WTC11 (cell line): ENCODE results near the gene HLF. TPM values are rescaled to one million over a fixed set of nuclear protein-coding genes. Genes with fewer than 3 reads are reported as not detected.

ENCODE experiments used
- ESRRA ChIP-seq: sonication (generic); formaldehyde crosslinking; IDR thresholded peaks from 2 replicates; pipeline ENCODE4 v1.8.1; 2022; ENCODE audit warnings: mild to moderate bottlenecking, missing genetic modification reagents, borderline replicate concordance
- GTF2I ChIP-seq: fragments of 250-450 bp; sonication (Bioruptor Pico); conservative IDR thresholded peaks from 2 replicates; pipeline ENCODE4 v1.4.0; 2021; ENCODE audit warnings: mild to moderate bottlenecking
- JUN ChIP-seq: sonication (generic); formaldehyde crosslinking; IDR thresholded peaks from 2 replicates; pipeline ENCODE4 v1.8.0; 2023; ENCODE audit warnings: mild to moderate bottlenecking, missing genetic modification reagents
- MXD4 ChIP-seq: fragments of 250-450 bp; sonication (Bioruptor Pico); IDR thresholded peaks from 2 replicates; pipeline ENCODE4 v1.8.0; 2021; ENCODE audit warnings: mild to moderate bottlenecking, moderate library complexity, borderline replicate concordance
- NFE2L1 ChIP-seq: sonication (generic); formaldehyde crosslinking; IDR thresholded peaks from 2 replicates; pipeline ENCODE4 v1.8.1; 2023; ENCODE audit warnings: missing genetic modification reagents
- RELA ChIP-seq: sonication (generic); formaldehyde crosslinking; IDR thresholded peaks from 2 replicates; pipeline ENCODE4 v1.8.1; 2022; ENCODE audit warnings: missing genetic modification reagents, mild to moderate bottlenecking, borderline replicate concordance
- ZNF219 ChIP-seq: sonication (generic); formaldehyde crosslinking; IDR thresholded peaks from 2 replicates; pipeline ENCODE4 v1.8.0; 2023; ENCODE audit warnings: missing genetic modification reagents, mild to moderate bottlenecking, borderline replicate concordance
- total RNA-seq: library from RNA; stranded (reverse); gene quantifications from 3 replicates; pipeline ENCODE4 v1.2.3, GENCODE V29; 2021
- TF ChIP-seq, protein P1 (sequence below): sonication (generic); formaldehyde crosslinking; IDR thresholded peaks from 2 replicates; pipeline ENCODE4 v1.8.0; 2022; ENCODE audit warnings: missing genetic modification reagents
- TF ChIP-seq, protein P2 (sequence below): fragments of 250-450 bp; sonication (Bioruptor Pico); IDR thresholded peaks from 2 replicates; pipeline ENCODE4 v1.9.0; 2021; ENCODE audit warnings: mild to moderate bottlenecking, borderline replicate concordance
- TF ChIP-seq, protein P3 (sequence below): sonication (generic); formaldehyde crosslinking; IDR thresholded peaks from 2 replicates; pipeline ENCODE4 v1.8.0; 2022; ENCODE audit warnings: mild to moderate bottlenecking, missing genetic modification reagents
- TF ChIP-seq, protein P4 (sequence below): fragments of 250-450 bp; sonication (Bioruptor Pico); IDR thresholded peaks from 2 replicates; pipeline ENCODE4 v1.9.0; 2021; ENCODE audit warnings: mild to moderate bottlenecking
- TF ChIP-seq, protein P5 (sequence below): fragments of 250-450 bp; sonication (Bioruptor Pico); conservative IDR thresholded peaks from 2 replicates; pipeline ENCODE4 v1.9.0; 2021; ENCODE audit warnings: mild to moderate bottlenecking
- TF ChIP-seq, protein P6 (sequence below): sonication (generic); formaldehyde crosslinking; IDR thresholded peaks from 2 replicates; pipeline ENCODE4 v1.8.1; 2022; ENCODE audit warnings: mild to moderate bottlenecking, moderate library complexity, missing genetic modification reagents
- TF ChIP-seq, protein P7 (sequence below): sonication (generic); formaldehyde crosslinking; IDR thresholded peaks from 2 replicates; pipeline ENCODE4 v1.8.1; 2023; ENCODE audit warnings: mild to moderate bottlenecking, moderate library complexity, missing genetic modification reagents
- TF ChIP-seq, protein P8 (sequence below): sonication (generic); formaldehyde crosslinking; IDR thresholded peaks from 2 replicates; pipeline ENCODE4 v1.8.0; 2023; ENCODE audit warnings: missing genetic modification reagents
- TF ChIP-seq, protein P9 (sequence below): sonication (generic); formaldehyde crosslinking; IDR thresholded peaks from 2 replicates; pipeline ENCODE4 v1.8.0; 2022; ENCODE audit warnings: mild to moderate bottlenecking, missing genetic modification reagents

HLF gene
- total RNA-seq, 1 experiment from 2014 or later: 0.31 TPM

DNA sequence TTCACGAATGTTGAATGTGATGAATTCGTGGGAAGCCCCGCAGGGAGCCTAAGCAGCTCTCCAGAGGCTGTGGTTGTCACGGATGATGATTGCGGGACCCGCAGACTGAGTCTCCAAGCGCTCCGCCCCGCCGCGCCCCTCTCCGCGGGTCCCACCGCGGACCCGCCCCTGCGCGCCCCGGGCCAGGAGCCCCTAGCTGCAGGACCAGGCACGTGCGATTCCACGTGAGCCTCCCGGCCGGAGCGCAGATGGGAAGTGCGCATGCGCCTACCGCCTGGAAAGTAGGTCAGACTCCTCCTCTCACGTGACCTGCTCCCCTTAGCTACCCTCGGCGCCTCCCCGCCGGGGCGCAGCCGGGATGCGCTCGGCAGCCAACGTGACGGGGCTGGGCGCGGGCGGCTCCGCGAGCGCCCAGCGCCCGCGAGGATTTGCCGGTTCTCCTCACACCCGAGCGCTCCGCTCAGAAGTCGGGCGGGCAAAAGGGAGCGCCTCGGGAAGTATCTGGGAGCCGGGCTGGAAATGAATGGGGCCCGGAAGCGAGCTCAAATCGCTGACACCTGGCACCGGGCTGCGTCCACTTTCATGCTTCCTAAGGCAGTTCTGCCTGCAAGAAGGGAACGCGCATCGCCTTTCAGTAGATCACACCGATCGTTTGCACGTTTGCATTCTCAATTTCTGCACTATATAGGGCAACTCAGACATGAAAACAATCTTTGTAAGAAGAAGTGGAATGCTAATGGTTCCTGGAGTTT is 26.4 kb upstream of the HLF start (continued):
- TF ChIP-seq, protein P1, sequence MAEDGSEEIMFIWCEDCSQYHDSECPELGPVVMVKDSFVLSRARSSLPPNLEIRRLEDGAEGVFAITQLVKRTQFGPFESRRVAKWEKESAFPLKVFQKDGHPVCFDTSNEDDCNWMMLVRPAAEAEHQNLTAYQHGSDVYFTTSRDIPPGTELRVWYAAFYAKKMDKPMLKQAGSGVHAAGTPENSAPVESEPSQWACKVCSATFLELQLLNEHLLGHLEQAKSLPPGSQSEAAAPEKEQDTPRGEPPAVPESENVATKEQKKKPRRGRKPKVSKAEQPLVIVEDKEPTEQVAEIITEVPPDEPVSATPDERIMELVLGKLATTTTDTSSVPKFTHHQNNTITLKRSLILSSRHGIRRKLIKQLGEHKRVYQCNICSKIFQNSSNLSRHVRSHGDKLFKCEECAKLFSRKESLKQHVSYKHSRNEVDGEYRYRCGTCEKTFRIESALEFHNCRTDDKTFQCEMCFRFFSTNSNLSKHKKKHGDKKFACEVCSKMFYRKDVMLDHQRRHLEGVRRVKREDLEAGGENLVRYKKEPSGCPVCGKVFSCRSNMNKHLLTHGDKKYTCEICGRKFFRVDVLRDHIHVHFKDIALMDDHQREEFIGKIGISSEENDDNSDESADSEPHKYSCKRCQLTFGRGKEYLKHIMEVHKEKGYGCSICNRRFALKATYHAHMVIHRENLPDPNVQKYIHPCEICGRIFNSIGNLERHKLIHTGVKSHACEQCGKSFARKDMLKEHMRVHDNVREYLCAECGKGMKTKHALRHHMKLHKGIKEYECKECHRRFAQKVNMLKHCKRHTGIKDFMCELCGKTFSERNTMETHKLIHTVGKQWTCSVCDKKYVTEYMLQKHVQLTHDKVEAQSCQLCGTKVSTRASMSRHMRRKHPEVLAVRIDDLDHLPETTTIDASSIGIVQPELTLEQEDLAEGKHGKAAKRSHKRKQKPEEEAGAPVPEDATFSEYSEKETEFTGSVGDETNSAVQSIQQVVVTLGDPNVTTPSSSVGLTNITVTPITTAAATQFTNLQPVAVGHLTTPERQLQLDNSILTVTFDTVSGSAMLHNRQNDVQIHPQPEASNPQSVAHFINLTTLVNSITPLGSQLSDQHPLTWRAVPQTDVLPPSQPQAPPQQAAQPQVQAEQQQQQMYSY (CRISPR knock-in tag): peak; percentile 28; the same call in 1 of the 2 replicates
- TF ChIP-seq, protein P2, sequence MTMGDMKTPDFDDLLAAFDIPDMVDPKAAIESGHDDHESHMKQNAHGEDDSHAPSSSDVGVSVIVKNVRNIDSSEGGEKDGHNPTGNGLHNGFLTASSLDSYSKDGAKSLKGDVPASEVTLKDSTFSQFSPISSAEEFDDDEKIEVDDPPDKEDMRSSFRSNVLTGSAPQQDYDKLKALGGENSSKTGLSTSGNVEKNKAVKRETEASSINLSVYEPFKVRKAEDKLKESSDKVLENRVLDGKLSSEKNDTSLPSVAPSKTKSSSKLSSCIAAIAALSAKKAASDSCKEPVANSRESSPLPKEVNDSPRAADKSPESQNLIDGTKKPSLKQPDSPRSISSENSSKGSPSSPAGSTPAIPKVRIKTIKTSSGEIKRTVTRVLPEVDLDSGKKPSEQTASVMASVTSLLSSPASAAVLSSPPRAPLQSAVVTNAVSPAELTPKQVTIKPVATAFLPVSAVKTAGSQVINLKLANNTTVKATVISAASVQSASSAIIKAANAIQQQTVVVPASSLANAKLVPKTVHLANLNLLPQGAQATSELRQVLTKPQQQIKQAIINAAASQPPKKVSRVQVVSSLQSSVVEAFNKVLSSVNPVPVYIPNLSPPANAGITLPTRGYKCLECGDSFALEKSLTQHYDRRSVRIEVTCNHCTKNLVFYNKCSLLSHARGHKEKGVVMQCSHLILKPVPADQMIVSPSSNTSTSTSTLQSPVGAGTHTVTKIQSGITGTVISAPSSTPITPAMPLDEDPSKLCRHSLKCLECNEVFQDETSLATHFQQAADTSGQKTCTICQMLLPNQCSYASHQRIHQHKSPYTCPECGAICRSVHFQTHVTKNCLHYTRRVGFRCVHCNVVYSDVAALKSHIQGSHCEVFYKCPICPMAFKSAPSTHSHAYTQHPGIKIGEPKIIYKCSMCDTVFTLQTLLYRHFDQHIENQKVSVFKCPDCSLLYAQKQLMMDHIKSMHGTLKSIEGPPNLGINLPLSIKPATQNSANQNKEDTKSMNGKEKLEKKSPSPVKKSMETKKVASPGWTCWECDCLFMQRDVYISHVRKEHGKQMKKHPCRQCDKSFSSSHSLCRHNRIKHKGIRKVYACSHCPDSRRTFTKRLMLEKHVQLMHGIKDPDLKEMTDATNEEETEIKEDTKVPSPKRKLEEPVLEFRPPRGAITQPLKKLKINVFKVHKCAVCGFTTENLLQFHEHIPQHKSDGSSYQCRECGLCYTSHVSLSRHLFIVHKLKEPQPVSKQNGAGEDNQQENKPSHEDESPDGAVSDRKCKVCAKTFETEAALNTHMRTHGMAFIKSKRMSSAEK (CRISPR knock-in tag): no peak
- 0 out of 2 replicates have a peak, but pooled peaks have one; percentile 84 for TF ChIP-seq RELA (CRISPR knock-in tag)
- TF ChIP-seq, protein P3, sequence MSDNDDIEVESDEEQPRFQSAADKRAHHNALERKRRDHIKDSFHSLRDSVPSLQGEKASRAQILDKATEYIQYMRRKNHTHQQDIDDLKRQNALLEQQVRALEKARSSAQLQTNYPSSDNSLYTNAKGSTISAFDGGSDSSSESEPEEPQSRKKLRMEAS (CRISPR knock-in tag): peak; percentile 98
- TF ChIP-seq, protein P4, sequence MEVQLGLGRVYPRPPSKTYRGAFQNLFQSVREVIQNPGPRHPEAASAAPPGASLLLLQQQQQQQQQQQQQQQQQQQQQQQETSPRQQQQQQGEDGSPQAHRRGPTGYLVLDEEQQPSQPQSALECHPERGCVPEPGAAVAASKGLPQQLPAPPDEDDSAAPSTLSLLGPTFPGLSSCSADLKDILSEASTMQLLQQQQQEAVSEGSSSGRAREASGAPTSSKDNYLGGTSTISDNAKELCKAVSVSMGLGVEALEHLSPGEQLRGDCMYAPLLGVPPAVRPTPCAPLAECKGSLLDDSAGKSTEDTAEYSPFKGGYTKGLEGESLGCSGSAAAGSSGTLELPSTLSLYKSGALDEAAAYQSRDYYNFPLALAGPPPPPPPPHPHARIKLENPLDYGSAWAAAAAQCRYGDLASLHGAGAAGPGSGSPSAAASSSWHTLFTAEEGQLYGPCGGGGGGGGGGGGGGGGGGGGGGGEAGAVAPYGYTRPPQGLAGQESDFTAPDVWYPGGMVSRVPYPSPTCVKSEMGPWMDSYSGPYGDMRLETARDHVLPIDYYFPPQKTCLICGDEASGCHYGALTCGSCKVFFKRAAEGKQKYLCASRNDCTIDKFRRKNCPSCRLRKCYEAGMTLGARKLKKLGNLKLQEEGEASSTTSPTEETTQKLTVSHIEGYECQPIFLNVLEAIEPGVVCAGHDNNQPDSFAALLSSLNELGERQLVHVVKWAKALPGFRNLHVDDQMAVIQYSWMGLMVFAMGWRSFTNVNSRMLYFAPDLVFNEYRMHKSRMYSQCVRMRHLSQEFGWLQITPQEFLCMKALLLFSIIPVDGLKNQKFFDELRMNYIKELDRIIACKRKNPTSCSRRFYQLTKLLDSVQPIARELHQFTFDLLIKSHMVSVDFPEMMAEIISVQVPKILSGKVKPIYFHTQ (CRISPR knock-in tag): no peak
- TF ChIP-seq, protein P5, sequence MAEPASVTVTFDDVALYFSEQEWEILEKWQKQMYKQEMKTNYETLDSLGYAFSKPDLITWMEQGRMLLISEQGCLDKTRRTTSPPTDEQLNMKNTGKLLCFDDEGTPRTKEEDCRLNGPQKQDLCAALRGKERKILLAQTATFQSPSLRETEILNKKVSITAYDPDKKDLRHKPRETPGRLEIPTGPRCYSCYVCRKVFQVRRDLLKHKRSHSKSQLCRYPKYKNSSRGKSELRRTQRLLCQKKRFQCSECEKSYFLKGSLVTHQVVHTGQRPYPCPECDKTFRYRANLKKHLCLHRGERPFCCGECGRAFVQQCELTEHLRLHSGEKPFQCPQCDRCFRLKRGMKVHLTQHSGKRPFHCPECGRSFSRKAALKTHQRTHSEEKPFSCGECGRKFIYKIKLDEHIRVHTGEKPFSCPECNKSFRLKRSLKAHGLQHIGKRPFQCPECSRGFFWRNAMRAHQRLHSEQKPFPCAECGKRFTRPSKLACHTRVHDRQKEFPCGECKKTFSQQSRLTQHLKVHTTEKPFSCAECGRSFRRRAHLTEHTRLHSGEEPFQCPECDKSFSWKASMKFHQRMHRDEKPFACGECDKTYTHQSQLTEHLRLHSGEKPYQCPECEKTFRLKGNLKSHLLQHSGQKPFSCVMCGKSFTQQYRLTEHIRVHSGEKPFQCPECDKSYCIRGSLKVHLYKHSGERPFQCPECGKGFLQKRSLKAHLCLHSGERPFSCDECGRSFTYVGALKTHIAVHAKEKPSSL (CRISPR knock-in tag): no peak
- TF ChIP-seq MXD4 (CRISPR knock-in tag): no peak
- TF ChIP-seq, protein P6, sequence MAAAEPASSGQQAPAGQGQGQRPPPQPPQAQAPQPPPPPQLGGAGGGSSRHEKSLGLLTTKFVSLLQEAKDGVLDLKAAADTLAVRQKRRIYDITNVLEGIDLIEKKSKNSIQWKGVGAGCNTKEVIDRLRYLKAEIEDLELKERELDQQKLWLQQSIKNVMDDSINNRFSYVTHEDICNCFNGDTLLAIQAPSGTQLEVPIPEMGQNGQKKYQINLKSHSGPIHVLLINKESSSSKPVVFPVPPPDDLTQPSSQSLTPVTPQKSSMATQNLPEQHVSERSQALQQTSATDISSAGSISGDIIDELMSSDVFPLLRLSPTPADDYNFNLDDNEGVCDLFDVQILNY (CRISPR knock-in tag): peak; percentile 65; the same call in 1 of the 2 replicates
- peak; percentile 71; the same call in 1 of the 2 replicates for TF ChIP-seq ESRRA
- TF ChIP-seq JUN (CRISPR knock-in tag): no peak
- TF ChIP-seq, protein P7, sequence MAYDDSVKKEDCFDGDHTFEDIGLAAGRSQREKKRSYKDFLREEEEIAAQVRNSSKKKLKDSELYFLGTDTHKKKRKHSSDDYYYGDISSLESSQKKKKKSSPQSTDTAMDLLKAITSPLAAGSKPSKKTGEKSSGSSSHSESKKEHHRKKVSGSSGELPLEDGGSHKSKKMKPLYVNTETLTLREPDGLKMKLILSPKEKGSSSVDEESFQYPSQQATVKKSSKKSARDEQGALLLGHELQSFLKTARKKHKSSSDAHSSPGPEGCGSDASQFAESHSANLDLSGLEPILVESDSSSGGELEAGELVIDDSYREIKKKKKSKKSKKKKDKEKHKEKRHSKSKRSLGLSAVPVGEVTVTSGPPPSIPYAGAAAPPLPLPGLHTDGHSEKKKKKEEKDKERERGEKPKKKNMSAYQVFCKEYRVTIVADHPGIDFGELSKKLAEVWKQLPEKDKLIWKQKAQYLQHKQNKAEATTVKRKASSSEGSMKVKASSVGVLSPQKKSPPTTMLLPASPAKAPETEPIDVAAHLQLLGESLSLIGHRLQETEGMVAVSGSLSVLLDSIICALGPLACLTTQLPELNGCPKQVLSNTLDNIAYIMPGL: peak; percentile 64; the same call in 1 of the 2 replicates
- TF ChIP-seq, protein P8, sequence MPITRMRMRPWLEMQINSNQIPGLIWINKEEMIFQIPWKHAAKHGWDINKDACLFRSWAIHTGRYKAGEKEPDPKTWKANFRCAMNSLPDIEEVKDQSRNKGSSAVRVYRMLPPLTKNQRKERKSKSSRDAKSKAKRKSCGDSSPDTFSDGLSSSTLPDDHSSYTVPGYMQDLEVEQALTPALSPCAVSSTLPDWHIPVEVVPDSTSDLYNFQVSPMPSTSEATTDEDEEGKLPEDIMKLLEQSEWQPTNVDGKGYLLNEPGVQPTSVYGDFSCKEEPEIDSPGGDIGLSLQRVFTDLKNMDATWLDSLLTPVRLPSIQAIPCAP: peak; percentile 83
- TF ChIP-seq, protein P9, sequence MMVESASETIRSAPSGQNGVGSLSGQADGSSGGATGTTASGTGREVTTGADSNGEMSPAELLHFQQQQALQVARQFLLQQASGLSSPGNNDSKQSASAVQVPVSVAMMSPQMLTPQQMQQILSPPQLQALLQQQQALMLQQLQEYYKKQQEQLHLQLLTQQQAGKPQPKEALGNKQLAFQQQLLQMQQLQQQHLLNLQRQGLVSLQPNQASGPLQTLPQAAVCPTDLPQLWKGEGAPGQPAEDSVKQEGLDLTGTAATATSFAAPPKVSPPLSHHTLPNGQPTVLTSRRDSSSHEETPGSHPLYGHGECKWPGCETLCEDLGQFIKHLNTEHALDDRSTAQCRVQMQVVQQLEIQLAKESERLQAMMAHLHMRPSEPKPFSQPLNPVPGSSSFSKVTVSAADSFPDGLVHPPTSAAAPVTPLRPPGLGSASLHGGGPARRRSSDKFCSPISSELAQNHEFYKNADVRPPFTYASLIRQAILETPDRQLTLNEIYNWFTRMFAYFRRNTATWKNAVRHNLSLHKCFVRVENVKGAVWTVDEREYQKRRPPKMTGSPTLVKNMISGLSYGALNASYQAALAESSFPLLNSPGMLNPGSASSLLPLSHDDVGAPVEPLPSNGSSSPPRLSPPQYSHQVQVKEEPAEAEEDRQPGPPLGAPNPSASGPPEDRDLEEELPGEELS (CRISPR knock-in tag): peak; percentile 96
- TF ChIP-seq ZNF219 (CRISPR knock-in tag): no peak
- TF ChIP-seq GTF2I (CRISPR knock-in tag): no peak
- TF ChIP-seq NFE2L1 (CRISPR knock-in tag): peak; percentile 92; the same call in 1 of the 2 replicates
